Measurements from ENCODE around the gene RPH3AL.
"Not testable (repeated sequence)": the region's sequence is repeated elsewhere in the genome, so short reads cannot be mapped to it uniquely, and the experiment has no call there.

Gene RPH3AL

DNA sequence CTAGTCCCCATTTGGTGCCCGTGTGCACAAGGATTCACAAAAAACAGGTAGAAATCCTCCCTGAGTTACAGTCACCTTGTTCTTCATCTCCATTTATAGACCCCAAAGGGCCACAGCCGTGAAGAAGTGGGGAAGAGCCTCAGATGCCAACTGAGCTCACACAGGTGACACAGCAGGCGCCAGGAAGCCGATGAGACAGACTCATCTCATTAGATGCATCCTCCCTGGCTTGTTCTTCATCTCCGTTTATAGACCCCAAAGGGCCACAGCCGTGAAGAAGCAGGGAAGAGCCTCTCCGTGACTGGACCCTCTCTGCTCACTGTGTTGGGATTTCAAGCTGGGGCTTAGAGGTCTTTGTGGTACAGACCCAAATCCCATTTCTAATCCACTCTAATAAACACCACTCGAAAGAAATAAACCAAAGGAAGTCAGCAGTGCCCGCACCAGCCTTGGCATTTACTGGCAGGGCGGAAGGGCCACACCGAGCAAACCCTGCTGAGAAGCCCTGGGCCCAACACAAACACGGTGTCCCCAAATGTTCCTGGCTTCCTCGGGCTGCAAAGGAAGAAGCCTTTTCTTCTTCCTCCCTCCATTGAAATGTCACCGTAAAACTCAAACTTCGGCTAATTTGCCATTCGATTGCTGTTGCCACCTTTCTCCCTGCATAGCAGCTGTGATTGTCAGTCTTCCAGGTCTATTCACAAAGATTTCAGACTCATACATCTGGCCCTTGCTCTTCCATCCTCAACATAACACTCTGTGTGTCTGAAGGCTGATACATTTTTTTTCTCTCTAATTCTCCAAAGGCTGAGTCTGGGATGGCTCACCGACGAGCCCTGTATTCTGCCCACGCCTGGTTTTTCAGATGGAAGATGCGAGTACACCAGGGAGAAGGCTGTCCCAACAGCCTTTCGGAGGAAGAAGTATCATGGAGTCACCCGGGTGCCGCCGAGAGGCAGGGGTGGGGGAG lies 126.2 kb downstream of the RPH3AL start:
- no peak for DNase-seq (ENCODE audit: low read depth, low spot score)

DNA sequence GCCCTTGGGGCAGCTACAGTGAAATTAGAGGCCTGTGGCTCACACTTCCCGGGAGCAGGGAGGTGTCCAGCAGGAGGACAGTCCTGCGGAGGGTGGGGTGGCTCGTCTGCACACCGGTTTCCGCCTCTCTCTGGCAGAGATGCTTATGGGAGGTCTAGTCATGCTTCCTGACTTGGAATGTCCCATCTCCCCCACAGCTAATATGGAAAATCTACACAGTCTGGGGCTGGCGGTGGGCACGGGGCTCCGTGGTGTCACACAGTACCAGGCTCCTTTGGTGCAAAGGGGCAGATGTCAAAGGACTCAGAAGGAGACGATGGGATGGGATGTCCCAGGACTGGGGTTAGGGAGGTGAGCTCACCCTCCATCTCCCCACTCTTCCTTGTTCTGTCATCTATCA lies 127.1 kb downstream of the RPH3AL start:
- no peak for DNase-seq (ENCODE audit: low read depth, low spot score)

GRCh38 chr17:224576-224975 lies 128.0 kb downstream of the RPH3AL start:
- not testable (repeated sequence) for DNase-seq (ENCODE audit: low read depth, low spot score)

- no peak for DNase-seq (ENCODE audit: low read depth, low spot score)
Measured at GRCh38 chr17:223723-224471, 128.7 kb downstream of the RPH3AL start.

- DNase-seq (ENCODE audit: low read depth, low spot score) = no peak
Measured at GRCh38 chr17:222172-222571, 130.4 kb downstream of the RPH3AL start.

DNA sequence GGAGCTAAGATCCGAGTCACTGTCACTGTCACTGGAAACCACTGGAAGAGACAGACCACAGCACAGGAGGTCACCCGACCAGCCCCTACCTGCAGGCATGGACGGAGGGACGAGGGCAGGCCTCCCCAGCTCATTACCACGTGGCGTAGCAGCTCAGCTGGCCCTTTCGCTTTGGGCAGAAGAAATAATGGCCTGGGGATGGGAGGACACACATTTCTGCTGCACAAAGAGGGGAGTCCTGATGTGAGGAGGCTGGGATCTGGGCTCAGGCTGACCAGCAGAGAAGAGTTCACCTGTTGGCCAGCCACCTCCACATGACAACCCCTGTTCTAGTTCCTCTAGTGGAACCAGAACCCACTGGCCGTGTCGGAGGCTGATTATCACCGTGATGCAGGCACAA lies 132.9 kb downstream of the RPH3AL start:
- DNase-seq (ENCODE audit: low read depth, low spot score) = no peak

- DNase-seq (ENCODE audit: low read depth, low spot score) = no peak
Measured at GRCh38 chr17:218432-219110, 134.0 kb downstream of the RPH3AL start.

DNA sequence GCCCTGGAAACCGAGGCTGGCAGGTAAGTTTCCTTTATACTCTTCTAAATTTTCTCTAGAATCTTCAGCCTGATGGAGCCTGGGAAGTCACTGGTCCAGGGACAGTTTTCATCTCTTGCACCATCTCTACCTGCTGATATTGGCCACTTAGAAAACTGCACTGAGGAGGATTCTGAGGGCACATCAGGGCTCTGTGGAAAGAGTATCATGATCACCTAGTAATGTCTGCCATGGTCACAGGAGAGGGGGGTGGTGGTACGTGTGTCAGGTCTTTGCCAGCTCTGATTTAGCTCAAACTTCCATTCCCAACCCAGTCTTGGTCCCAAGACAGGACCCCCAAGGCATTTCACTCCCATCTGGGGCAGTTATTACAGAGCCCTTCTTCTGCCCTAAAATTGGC lies 136.0 kb downstream of the RPH3AL start:
- no peak for DNase-seq (ENCODE audit: low read depth, low spot score)

DNA sequence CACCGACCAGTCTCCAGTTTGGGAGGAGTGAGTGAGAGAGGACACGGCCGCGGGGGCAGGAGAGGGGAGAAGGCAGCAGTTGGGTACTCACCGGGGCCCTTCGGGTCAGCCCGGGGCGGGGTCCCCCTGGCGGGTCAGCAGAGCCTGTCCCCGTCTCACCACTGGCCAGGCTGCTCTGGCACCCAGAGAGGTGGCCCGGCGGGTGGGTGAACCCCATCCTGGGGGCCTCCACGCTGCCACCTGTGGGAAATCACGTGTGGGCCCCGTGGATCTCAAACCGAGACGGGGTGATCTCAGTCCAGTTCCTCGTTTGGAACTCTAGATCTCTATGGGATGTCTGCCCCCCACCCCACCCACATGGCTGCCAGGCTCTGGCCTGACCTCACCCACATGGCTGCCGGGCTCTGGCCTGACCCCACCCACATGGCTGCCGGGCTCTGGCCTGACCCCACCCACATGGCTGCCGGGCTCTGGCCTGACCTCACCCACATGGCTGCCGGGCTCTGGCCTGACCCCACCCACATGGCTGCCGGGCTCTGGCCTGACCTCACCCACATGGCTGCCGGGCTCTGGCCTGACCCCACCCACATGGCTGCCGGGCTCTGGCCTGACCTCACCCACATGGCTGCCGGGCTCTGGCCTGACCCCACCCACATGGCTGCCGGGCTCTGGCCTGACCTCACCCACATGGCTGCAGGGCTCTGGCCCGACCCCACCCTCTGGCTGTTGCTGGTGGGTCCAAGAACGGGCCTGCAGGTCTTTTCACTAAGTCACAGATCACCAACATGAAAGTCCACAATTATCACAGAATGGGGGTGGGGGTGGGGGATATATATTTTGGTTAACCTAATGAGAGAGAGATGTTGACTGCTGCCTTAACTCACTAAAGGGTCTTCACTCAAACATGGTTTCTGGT lies 136.8 kb downstream of the RPH3AL start:
- not testable (repeated sequence) for DNase-seq (ENCODE audit: low read depth, low spot score)

DNA sequence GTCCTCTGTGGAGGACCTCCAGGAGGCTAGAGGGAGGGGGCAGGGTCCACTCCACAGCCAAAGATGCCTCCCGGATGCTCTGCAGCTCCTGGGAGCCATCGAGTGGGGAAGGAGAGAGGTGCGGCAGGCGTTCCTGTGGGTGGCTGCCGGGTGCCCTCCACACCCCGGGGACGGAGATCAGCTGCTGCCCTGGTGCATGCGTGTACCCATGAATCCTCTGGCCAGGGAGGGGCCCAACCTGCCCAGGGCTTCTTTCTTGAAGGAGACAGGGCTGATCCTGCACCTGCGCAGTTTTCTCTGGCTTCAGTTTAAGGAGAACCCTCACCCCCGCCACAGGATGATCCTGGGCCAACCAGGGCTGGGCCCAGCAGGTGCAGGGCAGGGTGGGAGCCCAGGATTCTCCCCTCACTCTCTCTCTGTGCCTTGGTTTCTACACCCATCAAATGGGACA lies 137.7 kb downstream of the RPH3AL start:
- no peak for DNase-seq (ENCODE audit: low read depth, low spot score)

GRCh38 chr17:213286-214105 lies 139.1 kb downstream of the RPH3AL start:
- DNase-seq (ENCODE audit: low read depth, low spot score) = no peak

DNA sequence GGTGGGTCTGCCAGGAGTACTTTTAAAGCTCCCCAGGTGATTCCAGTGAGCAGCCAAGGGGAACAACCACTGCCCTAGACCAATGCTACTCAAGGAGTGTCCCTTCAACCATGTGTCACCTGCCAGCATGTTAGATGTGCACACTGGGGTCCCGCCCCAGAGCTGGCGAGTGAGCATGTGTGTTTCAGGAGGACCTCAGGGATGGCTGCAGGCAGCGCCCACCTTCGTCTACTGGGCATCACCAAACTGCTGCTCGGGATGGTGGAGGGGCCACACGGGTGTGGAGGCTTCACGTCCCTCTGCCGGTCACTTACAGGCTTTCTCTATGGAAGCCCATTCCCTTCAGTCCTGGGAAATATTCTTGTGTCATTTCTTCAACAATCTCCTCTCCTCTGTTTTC lies 142.2 kb downstream of the RPH3AL start:
- DNase-seq (ENCODE audit: low read depth, low spot score) = no peak

DNA sequence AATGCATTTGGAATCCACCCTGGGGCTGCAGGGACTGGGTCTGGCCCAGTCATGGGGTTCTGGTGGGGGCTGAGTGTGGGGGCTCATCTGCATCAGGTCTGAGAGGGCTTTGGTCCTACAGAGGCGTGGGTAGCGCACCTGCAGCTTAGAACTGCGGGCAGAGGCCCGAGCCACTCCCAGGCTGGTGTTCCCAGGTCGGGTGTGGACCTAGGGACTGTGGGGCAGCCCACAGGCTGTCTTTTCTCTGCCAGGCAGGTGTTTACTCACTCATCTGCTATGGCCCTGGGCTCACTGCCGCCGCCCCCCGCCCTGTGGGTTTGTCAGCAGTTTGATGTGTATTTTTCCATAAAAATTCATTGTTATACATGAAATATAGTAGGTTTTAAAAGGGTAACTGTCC lies 144.2 kb downstream of the RPH3AL start:
- DNase-seq (ENCODE audit: low read depth, low spot score) = no peak

GRCh38 chr17:207775-208174 lies 144.8 kb downstream of the RPH3AL start:
- DNase-seq (ENCODE audit: low read depth, low spot score) = no peak

- no peak for DNase-seq (ENCODE audit: low read depth, low spot score)
Measured at GRCh38 chr17:206941-207560, 145.6 kb downstream of the RPH3AL start.

GRCh38 chr17:206484-206883 lies 146.1 kb downstream of the RPH3AL start:
- DNase-seq (ENCODE audit: low read depth, low spot score) = not testable (repeated sequence)

DNA sequence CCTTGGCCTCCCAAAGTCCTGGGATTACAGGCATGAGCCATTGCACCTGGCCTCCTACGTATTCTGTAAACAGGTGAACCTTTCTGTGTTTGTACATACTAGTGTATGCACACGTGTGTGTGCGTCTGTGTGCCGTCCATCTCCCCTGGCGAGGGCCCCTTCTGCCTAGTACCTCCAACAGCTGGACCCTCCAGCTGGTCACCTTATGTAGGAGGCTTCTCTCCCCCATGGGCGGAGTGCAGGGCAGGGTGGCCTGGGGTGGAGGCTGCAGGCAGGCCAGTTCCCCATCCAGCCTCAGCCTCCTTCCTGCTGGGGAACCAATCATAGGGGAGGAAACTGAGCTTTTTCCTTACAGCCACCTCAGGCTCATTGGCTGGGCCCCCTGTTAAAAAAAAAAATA lies 146.8 kb downstream of the RPH3AL start:
- no peak for DNase-seq (ENCODE audit: low read depth, low spot score)

- no peak for DNase-seq (ENCODE audit: low read depth, low spot score)
Measured at GRCh38 chr17:205148-205669, 147.4 kb downstream of the RPH3AL start.

DNA sequence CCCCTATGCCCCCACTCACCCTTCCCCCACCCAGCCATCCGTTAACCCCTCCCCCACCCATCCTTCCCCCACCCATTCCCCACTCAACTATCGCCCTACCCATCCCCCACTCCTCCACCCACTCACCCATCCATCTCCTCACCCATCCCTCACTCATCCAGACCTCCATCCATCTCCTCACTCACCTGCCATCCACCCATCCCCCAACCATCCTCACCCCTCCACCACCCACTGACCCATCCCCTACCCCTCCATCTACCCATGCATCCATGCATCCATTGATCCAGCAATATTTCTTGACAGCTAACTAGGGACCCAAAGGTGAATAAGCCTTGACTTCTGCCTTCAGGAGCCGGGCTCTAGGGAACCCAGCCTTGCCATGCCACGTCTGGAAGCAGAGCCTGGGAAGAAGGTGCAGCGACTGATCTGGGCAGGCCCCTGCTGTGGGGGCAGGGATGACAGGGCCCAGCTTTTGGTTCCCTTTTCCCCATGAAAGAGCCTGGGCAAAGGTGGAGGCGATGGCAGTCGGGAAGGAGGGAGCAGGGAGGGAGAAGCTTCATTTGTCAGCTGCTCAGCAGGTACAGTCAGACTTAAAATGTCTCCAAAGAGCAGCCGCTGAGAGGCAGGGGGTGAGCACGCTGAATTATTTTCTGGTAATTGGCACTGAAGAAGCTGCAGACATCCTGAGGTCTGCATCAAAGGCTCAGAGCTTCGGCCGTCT lies 148.0 kb downstream of the RPH3AL start:
- DNase-seq (ENCODE audit: low read depth, low spot score) = no peak
